Liver (tissue), 9 donors: ENCODE results near the gene VAC14. TPM values are rescaled to one million over a fixed set of nuclear protein-coding genes. Genes with fewer than 3 reads are reported as not detected.

Experiments used
- DNase-seq: peaks from one replicate; pipeline ENCODE4 v3.0.0-alpha.2; 2017; ENCODE audit warnings: low spot score
- H3K27ac ChIP-seq, 2 donors: one replicate each; pipeline ENCODE4 v1.7.0; 2013; ENCODE audit warnings: inconsistent platforms in 2 of 2, low read length in 2 of 2, control low read depth in 1 of 2, low read depth in 1 of 2, mild to moderate bottlenecking in 1 of 2
- H3K27me3 ChIP-seq, 4 donors: one replicate each; pipeline versions ENCODE4 v1.6.1 to v1.7.0; 2013; ENCODE audit warnings: low read length in 3 of 4, inconsistent platforms in 1 of 4, mild to moderate bottlenecking in 1 of 4, moderate library complexity in 1 of 4; ENCODE audit not compliant: control insufficient read depth in 4 of 4, insufficient read depth in 4 of 4
- H3K36me3 ChIP-seq, 4 donors: one replicate each; pipeline versions ENCODE4 v1.6.1 to v1.7.0; 2013; ENCODE audit warnings: low read length in 3 of 4, mild to moderate bottlenecking in 3 of 4, low read depth in 1 of 4, moderate library complexity in 1 of 4; ENCODE audit not compliant: control insufficient read depth in 4 of 4, insufficient read depth in 3 of 4
- H3K4me1 ChIP-seq, 4 donors: one replicate each; pipeline versions ENCODE4 v1.6.1 to v1.7.0; 2013; ENCODE audit warnings: low read length in 3 of 4, mild to moderate bottlenecking in 3 of 4, moderate library complexity in 1 of 4; ENCODE audit not compliant: control insufficient read depth in 4 of 4, insufficient read depth in 4 of 4
- H3K4me3 ChIP-seq, 3 donors: one replicate each; pipeline versions ENCODE4 v1.6.1 to v1.7.0; 2013; ENCODE audit warnings: low read length in 3 of 3, control low read depth in 1 of 3, low read depth in 1 of 3, mild to moderate bottlenecking in 1 of 3
- H3K9ac ChIP-seq, 2 donors: one replicate each; pipeline ENCODE4 v1.7.0; 2013; ENCODE audit warnings: low read length in 2 of 2, mild to moderate bottlenecking in 2 of 2, moderate library complexity in 2 of 2, control low read depth in 1 of 2, low read depth in 1 of 2
- H3K9me3 ChIP-seq, 4 donors: one replicate each; pipeline versions ENCODE4 v1.6.1 to v1.7.0; 2013; ENCODE audit warnings: low read length in 3 of 4; ENCODE audit not compliant: control insufficient read depth in 4 of 4
- ATF3 ChIP-seq: IDR thresholded peaks from 2 replicates; pipeline ENCODE4 v1.6.1; 2016; ENCODE audit warnings: antibody characterized with exemption
- CTCF ChIP-seq: fragments of 150-350 bp; IDR thresholded peaks from 2 replicates; pipeline ENCODE4 v1.5.1; 2017; ENCODE audit warnings: improper control_type of control experiment, low read depth, low read length; ENCODE audit not compliant: missing input control
- EGR1 ChIP-seq, 2 donors: IDR thresholded peaks; 2 replicates each; pipeline ENCODE4 v1.6.1; 2016 to 2018; ENCODE audit warnings: antibody characterized with exemption in 2 of 2, low read depth in 2 of 2
- FOXA1 ChIP-seq: IDR thresholded peaks from 2 replicates; pipeline ENCODE4 v1.6.1; 2016; ENCODE audit warnings: antibody characterized with exemption
- FOXA2 ChIP-seq: IDR thresholded peaks from 2 replicates; pipeline ENCODE4 v1.6.1; 2016; ENCODE audit warnings: antibody characterized with exemption
- GABPA ChIP-seq, 2 donors: IDR thresholded peaks in 1 of 2; conservative IDR thresholded peaks in 1 of 2; 2 replicates each; pipeline ENCODE4 v1.6.1; 2016; ENCODE audit warnings: antibody characterized with exemption in 2 of 2, mild to moderate bottlenecking in 1 of 2, moderate library complexity in 1 of 2
- HNF4A ChIP-seq, 2 donors: conservative IDR thresholded peaks; 2 replicates each; pipeline ENCODE4 v1.6.1; 2016; ENCODE audit warnings: antibody characterized with exemption in 2 of 2, mild to moderate bottlenecking in 2 of 2
- HNF4G ChIP-seq: IDR thresholded peaks from 2 replicates; pipeline ENCODE4 v1.6.1; 2016; ENCODE audit warnings: antibody characterized with exemption
- JUND ChIP-seq, 2 donors: IDR thresholded peaks; 2 replicates each; pipeline ENCODE4 v1.6.1; 2016; ENCODE audit warnings: antibody characterized with exemption in 2 of 2
- MAX ChIP-seq: IDR thresholded peaks from 2 replicates; pipeline ENCODE4 v1.6.1; 2016; ENCODE audit warnings: antibody characterized with exemption
- NR2F2 ChIP-seq: IDR thresholded peaks from 2 replicates; pipeline ENCODE4 v1.6.1; 2016; ENCODE audit warnings: antibody characterized with exemption
- RAD21 ChIP-seq, 2 donors: IDR thresholded peaks; 2 replicates each; pipeline ENCODE4 v1.6.1; 2016; ENCODE audit warnings: antibody characterized with exemption in 2 of 2, mild to moderate bottlenecking in 2 of 2
- RXRA ChIP-seq, 2 donors: IDR thresholded peaks; 2 replicates each; pipeline ENCODE4 v1.6.1; 2017 to 2018; ENCODE audit warnings: antibody characterized with exemption in 2 of 2, mild to moderate bottlenecking in 1 of 2
- SP1 ChIP-seq: IDR thresholded peaks from 2 replicates; pipeline ENCODE4 v1.6.1; 2018; ENCODE audit warnings: antibody characterized with exemption, mild to moderate bottlenecking
- TAF1 ChIP-seq: conservative IDR thresholded peaks from 2 replicates; pipeline ENCODE4 v1.6.1; 2016; ENCODE audit warnings: antibody characterized with exemption, mild to moderate bottlenecking
- YY1 ChIP-seq: IDR thresholded peaks from 2 replicates; pipeline ENCODE4 v1.6.1; 2016; ENCODE audit warnings: antibody characterized with exemption, mild to moderate bottlenecking
- WGBS: extraction: QIAGEN DNeasy Blood & Tissue Kit; methylation state at CpG from one replicate; pipeline ENCODE4 v1.1.7; 2013; 5-methylcytosine and 5-hydroxymethylcytosine counted together
- polyA plus RNA-seq, 2 donors: library from polyadenylated mRNA; stranded (reverse) in 1 of 2; unstranded in 1 of 2; fragments of 200-250 nt in 1 of 2; fragments of >200 nt in 1 of 2; fragmentation: Nextera tagmentation in 1 of 2; extraction: Ambion mirVana in 1 of 2; gene quantifications; one replicate each; pipeline versions ENCODE4 v1.2.1 to v1.2.3, GENCODE V29; 2013 to 2015
- total RNA-seq, 2 donors: library from RNA; depleted of rRNA; stranded (reverse); fragments of >200 nt; gene quantifications; one replicate each; pipeline ENCODE4 v1.2.3, GENCODE V29; 2014
- TF ChIP-seq, protein P1 (sequence below): IDR thresholded peaks from 2 replicates; pipeline ENCODE4 v1.6.1; 2016; ENCODE audit warnings: antibody characterized with exemption
- TF ChIP-seq, protein P2 (sequence below): IDR thresholded peaks from 2 replicates; pipeline ENCODE4 v1.6.1; 2016; ENCODE audit warnings: antibody characterized with exemption, mild to moderate bottlenecking
- donor health status: healthy.
- donor health status: healthy.
- donor health status: healthy.
- donor health status: healthy.
- donor health status: healthy.

The VAC14 gene
- total and polyA plus RNA-seq, 4 donors, result 16.7 to 29.8 (median 20.5) TPM

DNA sequence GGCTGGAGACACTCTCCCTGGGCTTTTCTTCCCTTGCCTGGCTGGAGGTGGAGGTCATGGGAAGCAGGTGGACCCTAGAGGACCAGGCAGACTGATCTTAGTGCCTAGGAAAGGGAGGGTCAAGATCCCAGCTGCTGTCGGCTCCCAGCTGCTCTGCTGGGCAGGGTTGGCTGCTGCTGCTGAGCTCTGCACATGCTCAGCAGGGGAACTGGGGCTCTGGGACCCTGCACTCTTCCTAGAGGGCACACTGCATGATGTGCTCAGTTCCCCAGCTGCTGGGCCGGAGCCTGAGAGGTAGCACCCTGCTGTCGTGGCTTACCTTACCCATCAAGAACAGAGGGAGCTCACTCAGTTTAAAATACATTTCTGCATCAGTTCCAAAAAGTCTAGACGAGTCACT lies 34.3 kb downstream of the VAC14 start:
- Histone ChIP-seq H3K9ac (no peak overlapping the region), H3K4me1 (peaks cover 0 to 9% (median 5%) of the 10 kb centered on the region in 4 donors), H3K9me3 (no peaks in the 10 kb centered on the region), H3K36me3 (peaks cover 0 to 8% (median under 1%) of the 10 kb centered on the region in 4 donors), H3K4me3 (no peak overlapping the region), H3K27me3 (no peaks in the 10 kb centered on the region), H3K27ac (no peak overlapping the region)
- WGBS, result 95% methylated on average over 4 of the region's 4 CpGs
- TF ChIP-seq ATF3, result no peak
- no peak for TF ChIP-seq CTCF
- TF ChIP-seq RAD21 (IDR thresholded peaks at IDR 0.05), result no peak
- TF ChIP-seq GABPA (IDR thresholded peaks at IDR 0.05 in 1 of 2, conservative IDR thresholded peaks at IDR 0.05 in 1 of 2), result no peak
- TF ChIP-seq EGR1 (IDR thresholded peaks at IDR 0.05; ENCODE audit: low read depth in 2 of 2), result no peak
- TF ChIP-seq JUND (IDR thresholded peaks at IDR 0.05), result no peak
- no peak for TF ChIP-seq MAX
- no peak for TF ChIP-seq HNF4G
- no peak for TF ChIP-seq TAF1
- no peak for TF ChIP-seq HNF4A (conservative IDR thresholded peaks at IDR 0.05)
- TF ChIP-seq SP1, result no peak
- TF ChIP-seq, protein P1, sequence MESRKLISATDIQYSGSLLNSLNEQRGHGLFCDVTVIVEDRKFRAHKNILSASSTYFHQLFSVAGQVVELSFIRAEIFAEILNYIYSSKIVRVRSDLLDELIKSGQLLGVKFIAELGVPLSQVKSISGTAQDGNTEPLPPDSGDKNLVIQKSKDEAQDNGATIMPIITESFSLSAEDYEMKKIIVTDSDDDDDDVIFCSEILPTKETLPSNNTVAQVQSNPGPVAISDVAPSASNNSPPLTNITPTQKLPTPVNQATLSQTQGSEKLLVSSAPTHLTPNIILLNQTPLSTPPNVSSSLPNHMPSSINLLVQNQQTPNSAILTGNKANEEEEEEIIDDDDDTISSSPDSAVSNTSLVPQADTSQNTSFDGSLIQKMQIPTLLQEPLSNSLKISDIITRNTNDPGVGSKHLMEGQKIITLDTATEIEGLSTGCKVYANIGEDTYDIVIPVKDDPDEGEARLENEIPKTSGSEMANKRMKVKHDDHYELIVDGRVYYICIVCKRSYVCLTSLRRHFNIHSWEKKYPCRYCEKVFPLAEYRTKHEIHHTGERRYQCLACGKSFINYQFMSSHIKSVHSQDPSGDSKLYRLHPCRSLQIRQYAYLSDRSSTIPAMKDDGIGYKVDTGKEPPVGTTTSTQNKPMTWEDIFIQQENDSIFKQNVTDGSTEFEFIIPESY, result no peak
- no peak for TF ChIP-seq FOXA2
- no peak for TF ChIP-seq RXRA (IDR thresholded peaks at IDR 0.05)
- no peak for TF ChIP-seq YY1
- no peak for TF ChIP-seq NR2F2
- no peak for TF ChIP-seq FOXA1
- DNase-seq, result no peak

DNA sequence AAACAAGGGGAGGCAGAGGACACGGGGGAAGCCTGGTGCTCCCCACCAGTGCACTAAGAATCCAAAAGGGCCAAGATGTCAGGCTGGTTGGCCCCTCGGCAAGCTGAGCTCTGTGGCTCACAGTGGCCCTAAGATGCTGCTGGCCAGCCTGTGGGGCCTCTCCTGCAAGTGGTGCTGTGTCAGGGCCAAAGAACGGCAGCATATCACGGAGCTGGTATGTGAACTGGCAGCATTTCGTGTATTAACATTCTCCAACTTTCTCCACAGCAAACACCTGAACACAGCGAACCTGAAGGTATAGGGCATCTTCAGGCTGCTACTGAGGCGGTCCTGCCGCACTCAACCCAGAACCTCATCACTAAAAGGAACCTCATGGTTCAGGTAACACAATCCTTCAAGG lies 34.8 kb downstream of the VAC14 start:
- Histone ChIP-seq H3K9me3 (no peaks in the 10 kb centered on the region), H3K27ac (no peak overlapping the region), H3K36me3 (peaks cover 0 to 7% (median 0%) of the 10 kb centered on the region in 4 donors), H3K4me3 (no peak overlapping the region), H3K4me1 (peaks cover 0 to 9% (median 6%) of the 10 kb centered on the region in 4 donors), H3K27me3 (no peaks in the 10 kb centered on the region), H3K9ac (no peak overlapping the region)
- 93% methylated on average over 8 of the region's 8 CpGs for WGBS
- DNase-seq, result no peak
- TF ChIP-seq JUND (IDR thresholded peaks at IDR 0.05) (no peak), ATF3 (no peak), YY1 (no peak), NR2F2 (no peak), GABPA (IDR thresholded peaks at IDR 0.05 in 1 of 2, conservative IDR thresholded peaks at IDR 0.05 in 1 of 2) (no peak), FOXA2 (no peak), MAX (no peak), RXRA (IDR thresholded peaks at IDR 0.05) (no peak), CTCF (no peak), EGR1 (IDR thresholded peaks at IDR 0.05; ENCODE audit: low read depth in 2 of 2) (no peak), TAF1 (no peak), RAD21 (IDR thresholded peaks at IDR 0.05) (no peak), HNF4G (no peak), SP1 (no peak)
- TF ChIP-seq, protein P1, result no peak
- TF ChIP-seq, protein P2, sequence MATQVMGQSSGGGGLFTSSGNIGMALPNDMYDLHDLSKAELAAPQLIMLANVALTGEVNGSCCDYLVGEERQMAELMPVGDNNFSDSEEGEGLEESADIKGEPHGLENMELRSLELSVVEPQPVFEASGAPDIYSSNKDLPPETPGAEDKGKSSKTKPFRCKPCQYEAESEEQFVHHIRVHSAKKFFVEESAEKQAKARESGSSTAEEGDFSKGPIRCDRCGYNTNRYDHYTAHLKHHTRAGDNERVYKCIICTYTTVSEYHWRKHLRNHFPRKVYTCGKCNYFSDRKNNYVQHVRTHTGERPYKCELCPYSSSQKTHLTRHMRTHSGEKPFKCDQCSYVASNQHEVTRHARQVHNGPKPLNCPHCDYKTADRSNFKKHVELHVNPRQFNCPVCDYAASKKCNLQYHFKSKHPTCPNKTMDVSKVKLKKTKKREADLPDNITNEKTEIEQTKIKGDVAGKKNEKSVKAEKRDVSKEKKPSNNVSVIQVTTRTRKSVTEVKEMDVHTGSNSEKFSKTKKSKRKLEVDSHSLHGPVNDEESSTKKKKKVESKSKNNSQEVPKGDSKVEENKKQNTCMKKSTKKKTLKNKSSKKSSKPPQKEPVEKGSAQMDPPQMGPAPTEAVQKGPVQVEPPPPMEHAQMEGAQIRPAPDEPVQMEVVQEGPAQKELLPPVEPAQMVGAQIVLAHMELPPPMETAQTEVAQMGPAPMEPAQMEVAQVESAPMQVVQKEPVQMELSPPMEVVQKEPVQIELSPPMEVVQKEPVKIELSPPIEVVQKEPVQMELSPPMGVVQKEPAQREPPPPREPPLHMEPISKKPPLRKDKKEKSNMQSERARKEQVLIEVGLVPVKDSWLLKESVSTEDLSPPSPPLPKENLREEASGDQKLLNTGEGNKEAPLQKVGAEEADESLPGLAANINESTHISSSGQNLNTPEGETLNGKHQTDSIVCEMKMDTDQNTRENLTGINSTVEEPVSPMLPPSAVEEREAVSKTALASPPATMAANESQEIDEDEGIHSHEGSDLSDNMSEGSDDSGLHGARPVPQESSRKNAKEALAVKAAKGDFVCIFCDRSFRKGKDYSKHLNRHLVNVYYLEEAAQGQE, result no peak
